Left renal cortex interstitium (tissue), 4 donors: Measurements from ENCODE around the gene NNAT. TPM values are rescaled to one million over a fixed set of nuclear protein-coding genes. Genes with fewer than 3 reads are reported as not detected.
"Not testable (repeated sequence)": the region's sequence is repeated elsewhere in the genome, so short reads cannot be mapped to it uniquely, and the experiment has no call there.

Source experiments
- DNase-seq, 4 donors: peaks; one replicate each; pipeline ENCODE4 v3.0.0-alpha.2; 2013; ENCODE audit warnings: low read depth in 4 of 4, low spot score in 2 of 4, missing footprints in 1 of 4
- polyA plus RNA-seq, 4 donors: library from polyadenylated mRNA; unstranded; fragments of 120-200 nt; gene quantifications; one replicate each; pipeline ENCODE4 v1.2.1, GENCODE V29; 2013; ENCODE audit not compliant: insufficient read length in 4 of 4

Gene NNAT
- polyA plus RNA-seq, 4 donors: 88.8 to 148 (median 116) TPM

GRCh38 chr20:37538003-37538402 lies 17.0 kb downstream of the NNAT start:
- no peak for DNase-seq

GRCh38 chr20:37539424-37539823 lies 18.4 kb downstream of the NNAT start:
- no peak for DNase-seq

- DNase-seq: no peak
These were observed 19.0 kb downstream of the NNAT start for GRCh38 chr20:37540001-37540400.

- DNase-seq: not testable (repeated sequence)
These were observed 19.8 kb downstream of the NNAT start for GRCh38 chr20:37540838-37541237.

- DNase-seq: no peak
These were observed 20.3 kb downstream of the NNAT start for GRCh38 chr20:37541326-37541725.

- DNase-seq: no peak
These were observed 21.2 kb downstream of the NNAT start for GRCh38 chr20:37542281-37542680.

- no peak for DNase-seq
These were observed 22.8 kb downstream of the NNAT start for GRCh38 chr20:37543828-37544227.

GRCh38 chr20:37544386-37544785 lies 23.3 kb downstream of the NNAT start:
- no peak for DNase-seq

GRCh38 chr20:37545516-37545915 lies 24.5 kb downstream of the NNAT start:
- no peak for DNase-seq

GRCh38 chr20:37547912-37548311 lies 26.9 kb downstream of the NNAT start:
- no peak for DNase-seq

GRCh38 chr20:37550101-37550920 lies 29.3 kb downstream of the NNAT start:
- DNase-seq: not testable (repeated sequence)

- not testable (repeated sequence) for DNase-seq
These were observed 30.6 kb downstream of the NNAT start for GRCh38 chr20:37551660-37552059.

GRCh38 chr20:37552415-37552814 lies 31.4 kb downstream of the NNAT start:
- DNase-seq: no peak

GRCh38 chr20:37554721-37555298 lies 33.8 kb downstream of the NNAT start:
- not testable (repeated sequence) for DNase-seq

- DNase-seq: no peak
These were observed 35.5 kb downstream of the NNAT start for GRCh38 chr20:37556538-37556937.

- DNase-seq: no peak
These were observed 37.3 kb downstream of the NNAT start for GRCh38 chr20:37558306-37558705.

- no peak for DNase-seq
These were observed 37.7 kb downstream of the NNAT start for GRCh38 chr20:37558779-37559178.

- DNase-seq: no peak
These were observed 38.4 kb downstream of the NNAT start for GRCh38 chr20:37559312-37560027.

- DNase-seq: no peak
These were observed 39.6 kb downstream of the NNAT start for GRCh38 chr20:37560629-37561028.

- no peak for DNase-seq
These were observed 41.8 kb downstream of the NNAT start for GRCh38 chr20:37562695-37563480.

GRCh38 chr20:37564016-37564387 lies 43.0 kb downstream of the NNAT start:
- DNase-seq: no peak
